Activated B cell treated with CpG ODN at 0.5 μM for 24 hours (primary cell): Measurements from ENCODE around the gene NSMCE4A. TPM values are rescaled to one million over a fixed set of nuclear protein-coding genes. Genes with fewer than 3 reads are reported as not detected.
"Not testable (repeated sequence)": the region's sequence is repeated elsewhere in the genome, so short reads cannot be mapped to it uniquely, and the experiment has no call there.

Experiments used
- ATAC-seq: fragments of 200-7000 bp; cut with Tn5 transposase; one replicate; pipeline ENCODE4 v1.10.0; 2021; ENCODE audit warnings: low read depth, mild to moderate bottlenecking, moderate library complexity
- CTCF ChIA-PET: fragments of 350-600 bp; sonication (Branson Sonifier 250); formaldehyde crosslinking; loops from one replicate; lab custom pipeline; 2021; ENCODE audit warnings: antibody characterized with exemption; lab: Charles Lee
- POLR2A ChIA-PET: fragments of 350-600 bp; sonication (Branson Sonifier 250); formaldehyde crosslinking; loops from one replicate; lab custom pipeline; 2021; ENCODE audit warnings: antibody characterized with exemption; lab: Charles Lee
- DNase-seq: peaks from one replicate; pipeline ENCODE4 v3.0.0; 2022
- H3K27ac Mint-ChIP-seq: one replicate; pipeline ENCODE4 v1.8.0; 2020; ENCODE audit warnings: mixed read lengths
- H3K27me3 Mint-ChIP-seq: one replicate; pipeline ENCODE4 v1.8.0; 2021; ENCODE audit warnings: mixed read lengths
- H3K36me3 Mint-ChIP-seq: one replicate; pipeline ENCODE4 v1.8.0; 2021; ENCODE audit warnings: low read depth, mixed read lengths
- H3K4me1 Mint-ChIP-seq: one replicate; pipeline ENCODE4 v1.8.0; 2021; ENCODE audit warnings: mixed read lengths
- H3K4me3 Mint-ChIP-seq: one replicate; pipeline ENCODE4 v1.8.0; 2020; ENCODE audit warnings: mild to moderate bottlenecking, mixed read lengths
- H3K9me3 Mint-ChIP-seq: one replicate; pipeline ENCODE4 v1.8.0; 2020; ENCODE audit warnings: mixed read lengths
- intact Hi-C: fragments of 100-400 bp; cut with micrococcal nuclease; formaldehyde crosslinking; loops from one replicate; pipeline ENCODE4 v1.15.1; 2024
- total RNA-seq: library from RNA; stranded (reverse); gene quantifications from 2 replicates; pipeline ENCODE4 v1.2.3, GENCODE V29; 2022
- TF ChIP-seq, protein P1 (sequence below): fragments of 200-600 bp; IDR thresholded peaks from one replicate; pipeline ENCODE4 v1.8.0; 2022; ENCODE audit warnings: antibody characterized with exemption, mild to moderate bottlenecking

NSMCE4A gene
- total RNA-seq, 1 donor from 2014 or later = 78.0 TPM

DNA sequence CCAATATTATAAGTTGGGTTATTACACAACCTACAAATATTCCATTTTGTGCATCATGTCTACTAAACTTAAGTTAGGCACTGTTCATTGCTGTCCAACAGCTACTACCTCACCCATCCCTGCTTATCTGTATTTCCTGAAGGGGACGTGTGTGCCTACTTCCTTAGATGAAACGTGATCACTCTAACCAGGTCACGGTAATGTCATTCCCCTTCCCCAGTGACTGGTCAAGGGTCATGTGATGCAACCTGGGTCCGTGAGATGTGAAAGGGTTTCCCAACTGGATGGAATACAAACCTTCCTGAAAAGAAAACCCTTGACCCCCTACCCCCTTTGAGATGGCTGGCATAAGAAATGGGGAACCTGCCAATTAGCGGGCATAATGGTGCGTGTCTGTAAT lies 1.6 kb upstream of the NSMCE4A start:
- peaks cover 26% of the 10 kb centered on the region for H3K4me1 Mint-ChIP-seq
- TF ChIP-seq, protein P1, sequence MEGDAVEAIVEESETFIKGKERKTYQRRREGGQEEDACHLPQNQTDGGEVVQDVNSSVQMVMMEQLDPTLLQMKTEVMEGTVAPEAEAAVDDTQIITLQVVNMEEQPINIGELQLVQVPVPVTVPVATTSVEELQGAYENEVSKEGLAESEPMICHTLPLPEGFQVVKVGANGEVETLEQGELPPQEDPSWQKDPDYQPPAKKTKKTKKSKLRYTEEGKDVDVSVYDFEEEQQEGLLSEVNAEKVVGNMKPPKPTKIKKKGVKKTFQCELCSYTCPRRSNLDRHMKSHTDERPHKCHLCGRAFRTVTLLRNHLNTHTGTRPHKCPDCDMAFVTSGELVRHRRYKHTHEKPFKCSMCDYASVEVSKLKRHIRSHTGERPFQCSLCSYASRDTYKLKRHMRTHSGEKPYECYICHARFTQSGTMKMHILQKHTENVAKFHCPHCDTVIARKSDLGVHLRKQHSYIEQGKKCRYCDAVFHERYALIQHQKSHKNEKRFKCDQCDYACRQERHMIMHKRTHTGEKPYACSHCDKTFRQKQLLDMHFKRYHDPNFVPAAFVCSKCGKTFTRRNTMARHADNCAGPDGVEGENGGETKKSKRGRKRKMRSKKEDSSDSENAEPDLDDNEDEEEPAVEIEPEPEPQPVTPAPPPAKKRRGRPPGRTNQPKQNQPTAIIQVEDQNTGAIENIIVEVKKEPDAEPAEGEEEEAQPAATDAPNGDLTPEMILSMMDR = no peak
- POLR2A ChIA-PET = no interaction called here
- no peak for DNase-seq
- H3K4me3 Mint-ChIP-seq = peak overlapping the region; percentile 5
- H3K27ac Mint-ChIP-seq = no peak overlapping the region
- CTCF ChIA-PET = no interaction called here
- intact Hi-C loops = no loop called here
- no peaks in the 10 kb centered on the region for H3K27me3 Mint-ChIP-seq
- ATAC-seq = no peak
- H3K36me3 Mint-ChIP-seq = peaks cover 13% of the 10 kb centered on the region
- H3K9me3 Mint-ChIP-seq = no peaks in the 10 kb centered on the region

- H3K9me3 Mint-ChIP-seq = no peaks in the 10 kb centered on the region
- intact Hi-C loops = loop anchor here (1.0 to 2.0 kb wide), 3 partner anchors 47 to 1124 kb away; partner anchors contain the start of genes ATE1, PLEKHA1 and WDR11
- no peak overlapping the region for H3K27ac Mint-ChIP-seq
- H3K4me3 Mint-ChIP-seq = peak overlapping the region; percentile 79
- ATAC-seq (no peak), DNase-seq (no peak)
- TF ChIP-seq, protein P1 = no peak
- peaks cover 20% of the 10 kb centered on the region for H3K36me3 Mint-ChIP-seq
- peaks cover 26% of the 10 kb centered on the region for H3K4me1 Mint-ChIP-seq
- ChIA-PET POLR2A (interaction anchor here (1.4 kb wide), 1 partner anchor 48 kb away, joined by 6 read pairs; the partner anchor contains the start of gene ATE1), CTCF (no interaction called here)
- H3K27me3 Mint-ChIP-seq = no peaks in the 10 kb centered on the region
Measured at GRCh38 chr10:121975295-121976086, 474 bp upstream of the NSMCE4A start.

DNA sequence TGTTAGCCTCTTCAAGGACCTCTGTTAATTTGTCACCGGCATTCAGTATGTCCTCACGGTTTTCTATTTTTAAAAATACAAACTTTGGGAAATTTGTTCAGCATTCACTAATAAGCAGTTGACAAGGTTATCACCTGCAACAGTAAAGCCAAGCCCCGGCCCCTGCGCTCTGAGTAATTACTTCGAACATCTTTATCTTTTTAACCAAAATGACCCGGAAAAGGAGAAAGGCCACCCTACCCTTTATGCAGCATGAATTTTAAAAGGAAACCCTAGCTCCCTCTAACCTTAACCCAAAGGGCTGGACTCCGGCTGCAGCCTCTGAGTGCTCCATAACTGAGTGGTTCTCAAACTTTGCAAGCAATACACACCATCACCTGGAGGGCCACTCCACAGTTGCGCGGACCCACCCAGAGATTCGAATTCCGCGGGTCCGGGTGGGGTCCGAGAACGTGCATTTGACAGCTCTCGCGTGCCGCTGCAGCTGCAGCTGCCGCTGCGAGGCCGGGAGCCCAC lies 940 bp downstream of the NSMCE4A start:
- H3K9me3 Mint-ChIP-seq = no peaks in the 10 kb centered on the region
- H3K4me1 Mint-ChIP-seq = peaks cover 26% of the 10 kb centered on the region
- peaks cover 30% of the 10 kb centered on the region for H3K36me3 Mint-ChIP-seq
- intact Hi-C loops = loop anchor here (2.0 kb wide), 1 partner anchor 401 kb away; the partner anchor contains the start of gene PLEKHA1
- H3K27me3 Mint-ChIP-seq = no peaks in the 10 kb centered on the region
- ChIA-PET CTCF (interaction anchor here (0.6 kb wide), 1 partner anchor 60 kb away, joined by 3 read pairs; no protein-coding TSS in a partner anchor), POLR2A (interaction anchor here (0.6 to 1.4 kb wide), 2 partner anchors 46 to 81 kb away, joined by 5 to 6 read pairs; partner anchors contain the start of gene ATE1)
- no peak for DNase-seq
- peak overlapping the region; percentile 18 for H3K27ac Mint-ChIP-seq
- peak overlapping the region; percentile 83 for H3K4me3 Mint-ChIP-seq
- TF ChIP-seq, protein P1 = no peak
- ATAC-seq = no peak

DNA sequence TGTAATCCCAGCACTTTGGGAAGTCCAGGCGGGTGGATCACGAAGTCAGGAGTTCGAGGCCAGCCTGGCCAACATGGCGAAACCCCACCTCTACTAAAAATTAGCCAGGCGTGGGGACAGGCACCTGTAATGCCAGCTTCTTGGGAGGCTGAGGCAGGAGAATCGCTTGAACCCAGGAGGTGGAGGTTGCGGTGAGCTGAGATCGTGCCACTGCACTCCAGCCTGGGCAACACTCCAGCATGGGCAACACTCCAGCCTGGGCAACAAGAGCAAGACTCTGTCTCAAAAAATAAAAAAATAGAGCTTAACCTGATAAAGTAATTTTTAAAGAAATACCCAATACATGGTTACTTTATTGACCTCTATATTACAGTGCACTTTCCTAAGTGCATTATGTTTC lies 5.9 kb downstream of the NSMCE4A start:
- CTCF ChIA-PET, H3K4me3 Mint-ChIP-seq, DNase-seq, ATAC-seq, H3K9me3 Mint-ChIP-seq, intact Hi-C loops, POLR2A ChIA-PET, H3K27ac Mint-ChIP-seq, H3K27me3 Mint-ChIP-seq: not testable (repeated sequence)
- Mint-ChIP-seq H3K4me1 (peaks cover 18% of the 10 kb centered on the region), H3K36me3 (peaks cover 72% of the 10 kb centered on the region)

DNA sequence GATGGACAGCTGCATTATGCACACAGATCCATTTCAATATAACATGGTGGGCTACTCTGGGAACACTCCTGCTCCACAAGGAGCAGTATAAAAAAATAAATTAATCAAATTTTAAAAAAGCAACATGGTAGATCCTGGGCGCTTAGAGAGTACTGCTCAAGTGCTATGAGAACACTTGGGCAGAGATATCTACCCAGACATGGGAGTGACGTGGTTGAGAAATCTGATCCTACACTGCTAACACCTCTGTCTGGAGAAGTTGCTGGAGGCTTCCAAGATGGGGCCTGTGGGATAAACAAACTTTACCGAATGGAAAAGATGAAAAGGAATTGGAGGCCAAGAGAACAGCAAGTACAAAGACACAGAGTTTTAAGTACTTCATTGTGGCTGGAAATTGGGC lies 9.0 kb downstream of the NSMCE4A start:
- no peak for DNase-seq
- Mint-ChIP-seq H3K27ac (no peak overlapping the region), H3K4me1 (no peaks in the 10 kb centered on the region), H3K27me3 (no peaks in the 10 kb centered on the region), H3K36me3 (peaks cover 73% of the 10 kb centered on the region), H3K4me3 (no peak overlapping the region), H3K9me3 (no peaks in the 10 kb centered on the region)
- TF ChIP-seq, protein P1 = no peak
- ATAC-seq = no peak
- ChIA-PET CTCF (no interaction called here), POLR2A (no interaction called here)
- intact Hi-C loops = no loop called here
